GM19193 (cell line): ENCODE data around the gene KIF5C.

Source experiments
- POLR2A ChIP-seq: IDR thresholded peaks from 4 replicates; pipeline ENCODE4 v1.6.1; 2011; ENCODE audit not compliant: insufficient read depth, insufficient read length; ENCODE audit errors: extremely low read depth

The KIF5C gene

DNA sequence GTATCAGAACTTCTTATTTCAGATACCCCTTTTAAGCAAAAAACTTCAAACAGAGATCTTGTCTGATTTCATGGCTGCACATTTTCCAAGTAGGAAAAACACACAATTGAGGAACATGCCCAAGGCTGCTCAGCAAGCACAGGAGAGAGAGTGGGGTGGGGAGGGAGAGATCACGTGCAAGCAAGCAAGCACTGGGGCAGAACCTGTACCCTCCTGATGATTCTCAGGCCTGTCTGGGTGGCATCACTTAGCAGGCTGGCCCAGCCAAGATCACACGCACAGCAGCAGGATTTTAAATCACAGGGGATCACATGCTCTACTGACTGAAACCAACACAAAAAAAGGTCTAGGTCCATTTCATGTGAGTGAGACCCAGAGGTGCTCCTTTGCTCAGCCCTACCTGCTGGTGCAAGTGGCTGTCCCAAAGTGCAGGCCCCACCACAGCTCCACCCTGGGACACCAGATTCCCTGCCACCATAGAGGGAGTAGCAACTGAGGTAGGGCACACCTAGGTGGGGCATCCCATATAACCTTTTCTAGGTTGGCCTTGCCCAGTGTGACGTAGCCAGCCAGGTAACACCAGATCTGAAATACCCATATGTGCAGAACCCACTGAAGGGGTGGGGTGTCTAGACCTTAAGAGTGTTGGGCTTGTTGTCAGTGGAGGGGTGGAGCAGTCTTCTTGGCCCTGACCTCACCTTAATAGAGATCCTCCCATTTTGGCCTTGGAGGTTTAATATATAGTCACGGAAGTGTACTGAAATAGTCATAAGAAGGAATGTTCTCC lies 161.7 kb downstream of the KIF5C start:
- no peak for TF ChIP-seq POLR2A

DNA sequence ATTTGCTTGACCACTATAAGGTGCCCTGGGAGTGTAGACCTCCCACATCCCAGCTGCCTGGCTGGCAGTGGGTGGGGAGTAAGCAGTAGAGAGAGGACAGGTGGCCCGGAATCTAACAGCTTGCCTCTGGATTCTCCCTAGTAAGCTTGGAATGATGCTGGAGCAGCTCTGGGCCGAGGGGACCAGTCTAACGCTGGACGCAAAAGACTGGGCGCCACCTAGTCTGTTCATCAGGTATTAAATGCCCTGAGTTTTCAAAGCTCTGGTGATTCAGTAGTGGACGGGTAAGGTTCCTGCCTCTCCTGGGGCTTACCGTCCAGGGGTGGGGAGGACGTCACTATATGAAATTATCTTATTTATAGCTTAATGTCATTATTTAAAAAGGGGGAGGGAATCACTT lies 162.8 kb downstream of the KIF5C start:
- TF ChIP-seq POLR2A = no peak

DNA sequence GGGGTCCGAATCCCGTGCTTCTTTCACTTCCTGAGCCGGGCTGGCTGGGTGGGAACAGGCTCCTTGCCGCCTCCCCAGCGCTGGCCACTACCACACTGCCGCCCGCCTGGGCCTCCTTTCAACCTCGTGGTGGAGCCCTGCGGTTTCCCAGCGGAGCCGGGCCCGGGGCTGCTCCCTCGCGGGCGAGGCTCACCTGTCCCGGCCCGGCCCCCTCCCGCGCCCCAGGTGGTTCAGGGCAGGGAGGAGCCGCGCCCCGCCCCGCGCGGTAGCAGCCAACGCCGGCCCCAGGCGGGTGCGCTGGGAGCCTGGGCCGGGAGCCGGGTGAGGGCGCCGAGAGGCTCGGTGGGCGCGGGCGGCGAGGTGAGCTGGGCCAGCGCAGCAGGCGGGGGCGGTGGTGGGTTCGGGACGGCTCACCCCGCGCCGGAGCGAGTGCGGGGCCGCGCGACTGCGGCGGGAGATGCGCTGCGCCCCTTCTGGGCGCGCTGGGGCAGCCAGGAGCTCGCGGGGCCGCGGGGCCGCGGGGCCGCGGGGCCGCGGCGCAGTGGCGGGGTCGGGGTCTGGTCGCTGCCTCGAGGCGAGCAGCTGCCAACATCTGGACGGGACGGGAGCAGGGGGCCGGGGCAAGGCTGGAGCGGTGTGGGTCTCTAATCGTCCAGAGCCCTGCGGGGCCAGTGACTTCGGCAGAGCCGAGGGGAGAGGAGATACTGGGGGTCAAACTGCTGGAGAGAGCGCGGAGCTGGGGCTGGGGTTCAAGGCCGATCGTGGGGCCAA lies 163.6 kb downstream of the KIF5C start, which contains the start of gene LYPD6B:
Gene LYPD6B (plus strand): TSS at position 258 of the 771 bp plus-strand sequence. CDS start 92,250 bp downstream, outside the sequence.
- no peak for TF ChIP-seq POLR2A

DNA sequence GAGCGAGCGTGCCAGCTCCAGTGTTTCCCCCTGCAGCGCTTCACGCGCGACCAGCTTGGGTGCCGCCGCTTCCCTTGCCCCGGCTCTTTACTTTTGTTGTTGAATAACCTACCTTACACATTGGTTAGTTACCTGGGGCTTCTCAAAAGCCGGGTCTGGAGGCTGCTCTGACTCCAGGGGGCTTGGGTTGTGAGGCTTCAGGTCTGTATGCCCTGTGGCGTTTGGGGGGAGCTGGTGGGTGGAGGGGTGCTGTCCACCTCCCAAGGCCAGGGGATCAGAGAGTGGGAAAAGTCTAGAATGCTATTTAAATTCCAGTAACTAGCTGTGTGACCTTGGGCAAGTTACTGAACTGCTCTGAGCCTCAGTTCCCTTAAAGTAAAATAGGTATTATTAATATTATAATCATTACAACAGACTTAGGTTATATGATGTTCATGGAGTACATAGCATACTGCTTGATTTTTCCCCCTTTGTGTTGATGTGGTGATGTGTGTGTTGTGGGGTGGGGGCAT lies 164.2 kb downstream of the KIF5C start:
- TF ChIP-seq POLR2A = no peak

DNA sequence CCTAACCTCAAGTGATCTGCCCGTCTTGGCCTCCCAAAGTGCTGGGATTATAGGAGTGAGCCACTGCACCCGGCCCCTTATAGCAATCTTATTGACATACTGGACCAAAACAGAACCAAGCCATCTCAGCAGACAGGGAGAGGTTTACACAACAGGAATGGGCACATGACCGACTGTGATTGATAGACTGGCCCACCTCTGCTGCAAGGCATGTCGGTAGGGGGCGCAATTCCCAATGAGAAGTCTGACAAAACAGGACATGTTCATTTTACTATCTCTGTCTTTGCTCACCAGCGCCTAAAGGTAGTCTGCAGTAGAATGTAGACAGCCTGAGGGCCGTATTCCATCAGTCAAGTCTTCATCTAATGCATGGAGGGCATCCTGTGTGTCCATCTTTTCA lies 165.4 kb downstream of the KIF5C start:
- TF ChIP-seq POLR2A = no peak

DNA sequence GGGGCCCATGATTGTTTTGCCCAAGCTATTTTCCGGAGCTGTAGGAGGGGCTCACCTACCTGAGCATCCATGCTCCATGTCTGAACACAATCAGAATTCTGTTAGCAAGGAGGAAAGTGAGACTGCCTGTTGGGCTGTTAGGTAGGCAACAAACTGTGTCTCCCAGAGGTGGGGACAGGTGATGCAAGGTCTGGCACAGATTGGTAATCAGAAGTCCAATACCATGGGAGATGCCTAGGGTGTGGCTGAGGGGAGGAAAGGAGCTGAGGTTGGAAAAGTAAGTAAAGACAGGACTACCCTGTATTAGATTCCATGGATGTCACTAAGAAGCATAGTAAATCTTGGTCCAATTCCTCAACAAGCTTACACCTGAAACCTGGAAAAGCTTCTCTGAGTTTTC lies 166.5 kb downstream of the KIF5C start:
- no peak for TF ChIP-seq POLR2A

DNA sequence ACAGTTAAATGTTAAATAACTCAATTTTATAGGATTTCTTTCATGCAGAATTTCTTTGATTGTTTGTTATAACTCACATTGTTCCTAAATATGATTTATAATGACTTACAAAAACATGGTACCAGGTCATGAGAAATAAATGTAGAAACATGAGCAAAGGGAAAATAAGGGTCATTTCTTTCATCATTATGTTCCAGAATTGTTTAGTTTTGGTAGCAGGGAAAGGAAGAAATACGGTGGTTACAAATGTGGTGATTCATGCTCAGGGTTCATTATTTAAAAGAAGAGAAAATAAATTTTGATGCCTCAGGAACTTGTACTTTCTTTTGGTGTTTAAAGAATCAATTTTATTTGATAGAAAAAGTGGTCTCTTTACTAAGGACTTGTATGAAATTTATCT lies 167.9 kb downstream of the KIF5C start:
- TF ChIP-seq POLR2A = no peak

DNA sequence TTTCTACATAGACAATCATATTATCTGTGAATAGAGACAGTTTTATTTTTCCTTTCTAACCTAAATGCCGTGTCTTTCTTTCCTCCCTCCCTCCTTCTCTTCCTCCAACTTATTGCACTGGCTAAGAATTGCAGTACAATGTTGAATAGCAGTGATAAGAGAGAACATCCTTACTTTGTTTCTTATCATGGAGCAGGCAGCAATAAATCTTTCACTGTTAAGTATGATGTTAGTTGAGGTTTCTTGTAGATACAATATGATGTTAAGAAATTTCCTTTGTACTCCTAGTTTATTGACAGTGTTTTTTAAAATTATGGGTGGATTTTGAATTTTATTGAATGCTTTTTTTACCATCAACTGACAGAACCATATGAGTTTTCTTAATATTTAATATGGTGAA lies 169.5 kb downstream of the KIF5C start:
- no peak for TF ChIP-seq POLR2A

DNA sequence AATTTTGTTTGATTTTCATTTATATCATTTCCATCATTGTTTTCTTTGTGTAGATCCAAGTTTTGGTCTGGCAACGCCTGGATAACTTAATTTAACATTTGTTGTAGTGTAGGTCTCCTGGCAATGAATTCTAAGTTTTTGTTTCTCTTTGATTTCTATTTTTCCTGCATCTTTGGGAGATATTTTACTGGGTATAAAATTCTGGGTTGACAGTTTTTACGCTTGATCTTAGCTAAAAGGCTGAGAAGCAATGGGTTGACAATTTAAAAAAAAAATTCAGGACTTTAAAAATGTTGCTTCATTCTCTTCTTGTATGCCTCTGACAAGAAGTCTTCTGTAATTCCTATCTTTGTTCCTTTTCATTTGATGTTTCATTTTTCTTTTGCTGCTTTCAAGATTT lies 172.1 kb downstream of the KIF5C start:
- no peak for TF ChIP-seq POLR2A

DNA sequence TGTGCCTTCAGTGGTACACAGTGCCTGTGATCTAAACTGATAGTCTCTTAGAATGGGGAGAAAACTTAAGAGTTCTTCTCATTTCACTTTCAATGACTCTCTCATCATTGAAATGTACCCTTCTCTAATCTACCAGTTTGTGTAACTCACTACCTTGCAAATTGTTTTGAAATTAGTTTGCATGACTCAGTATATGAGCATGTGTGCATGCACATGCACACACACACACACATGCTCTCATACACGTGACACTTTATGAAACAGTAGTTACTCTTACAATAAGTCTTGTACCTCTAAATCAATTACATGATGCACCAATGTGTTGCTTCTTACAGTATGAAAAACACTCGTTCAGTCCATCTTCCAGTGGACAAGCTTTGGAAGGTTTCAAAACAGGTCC lies 174.1 kb downstream of the KIF5C start:
- no peak for TF ChIP-seq POLR2A

DNA sequence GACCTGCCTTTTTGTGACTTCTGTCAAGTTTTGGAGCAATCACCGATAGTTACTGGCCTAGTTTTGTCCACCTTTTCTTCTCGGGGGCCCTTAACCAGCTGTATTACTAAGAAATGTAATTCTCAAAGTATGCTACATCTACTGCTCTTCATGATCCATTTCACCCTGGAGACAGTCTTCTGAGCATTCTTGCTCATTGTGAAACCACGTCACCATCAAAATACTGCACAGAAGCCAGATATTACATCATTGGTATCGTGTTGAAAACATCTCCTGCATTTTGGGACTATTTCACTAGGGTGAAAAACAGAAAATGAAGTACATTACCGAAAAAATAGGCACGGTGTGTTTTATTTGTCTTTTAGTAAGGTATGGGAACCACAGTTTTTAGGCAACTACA lies 175.2 kb downstream of the KIF5C start:
- TF ChIP-seq POLR2A = no peak

DNA sequence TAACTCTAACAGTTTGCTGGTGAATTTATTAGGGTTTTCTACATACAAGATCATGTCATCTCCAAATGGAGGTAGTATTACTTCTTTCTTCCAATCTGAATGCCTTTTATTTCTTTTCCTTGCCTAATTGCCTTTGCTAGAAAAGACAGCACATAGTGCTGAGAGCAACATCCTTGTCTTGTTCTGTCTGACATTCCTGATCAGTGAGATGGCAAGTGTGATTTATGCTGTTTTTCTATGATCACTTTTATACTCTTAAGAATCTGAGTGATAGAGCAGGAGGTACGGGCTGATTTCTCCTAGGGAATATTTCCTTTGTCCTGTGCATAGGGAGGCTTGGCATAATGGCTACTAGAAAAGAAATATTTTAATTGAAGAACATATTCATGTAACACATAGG lies 180.7 kb downstream of the KIF5C start:
- no peak for TF ChIP-seq POLR2A

DNA sequence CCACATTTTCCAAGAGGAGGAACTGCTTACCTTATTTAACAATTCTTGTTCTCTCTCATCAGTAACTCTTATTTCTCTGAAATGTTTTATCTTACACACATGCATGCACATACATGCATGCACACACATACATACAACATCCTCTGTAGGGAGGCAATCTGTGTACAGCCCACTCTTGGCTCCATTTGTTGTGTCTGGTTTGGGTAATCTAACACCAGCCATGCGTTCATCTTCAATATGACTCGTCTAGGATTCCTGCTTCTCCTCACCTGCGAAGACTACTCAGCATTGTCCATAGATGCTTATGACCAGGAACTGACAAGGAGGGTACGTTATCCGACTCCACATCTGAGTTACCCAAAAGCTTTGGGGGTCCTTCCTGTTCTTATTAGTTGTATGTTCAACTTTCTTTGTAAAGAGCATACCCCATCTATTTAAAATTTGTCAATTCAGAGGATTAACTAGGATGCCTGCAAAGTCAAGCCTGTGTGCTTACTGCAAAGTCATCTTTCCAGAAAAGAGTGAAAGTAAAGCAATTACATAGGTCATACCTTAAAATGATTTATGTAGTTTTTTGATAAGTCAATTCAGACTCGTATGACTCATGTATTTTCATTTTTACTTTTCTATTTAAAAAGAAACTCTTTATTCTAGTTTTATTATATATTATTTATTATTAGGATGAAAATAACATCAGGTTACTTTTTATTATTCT lies 181.7 kb downstream of the KIF5C start:
- no peak for TF ChIP-seq POLR2A

DNA sequence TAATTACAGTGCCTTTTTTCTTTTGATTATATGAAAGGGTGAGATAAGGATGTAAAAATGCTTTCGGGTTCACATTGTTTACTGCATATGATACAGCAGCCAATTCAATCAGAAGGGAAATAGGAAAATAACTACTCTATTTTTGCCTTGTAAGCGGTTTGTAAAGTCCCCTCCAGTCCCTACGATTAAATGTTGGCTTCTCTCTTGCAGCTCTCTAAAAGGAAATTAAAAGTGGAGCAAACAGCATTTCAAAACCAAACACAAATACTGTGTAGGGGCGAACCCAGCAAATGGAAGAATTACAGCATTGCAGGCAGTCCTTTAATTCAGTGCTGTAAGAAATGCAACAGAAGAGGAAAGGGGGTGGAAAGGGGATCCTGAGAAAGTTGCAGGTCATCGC lies 182.4 kb downstream of the KIF5C start:
- TF ChIP-seq POLR2A = no peak

DNA sequence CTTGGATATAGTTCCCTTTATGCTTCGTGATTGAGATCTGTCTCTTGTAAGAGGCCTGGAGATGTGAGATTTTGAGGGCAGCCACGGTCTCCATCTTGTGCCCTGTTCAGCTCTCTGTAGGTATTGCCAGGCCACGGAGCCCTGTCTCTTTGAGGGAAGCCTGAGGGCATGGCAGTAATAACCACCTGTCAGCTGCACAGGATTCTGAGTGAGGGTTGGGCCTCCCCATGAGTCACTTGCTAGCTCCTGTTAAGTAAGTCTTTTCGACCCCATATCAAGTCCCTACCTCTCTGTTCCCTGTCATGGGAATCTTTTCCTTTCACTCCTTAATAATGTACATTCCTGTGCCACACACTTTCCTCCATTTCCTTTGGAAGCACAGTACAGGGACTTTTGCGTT lies 183.9 kb downstream of the KIF5C start:
- TF ChIP-seq POLR2A = no peak

DNA sequence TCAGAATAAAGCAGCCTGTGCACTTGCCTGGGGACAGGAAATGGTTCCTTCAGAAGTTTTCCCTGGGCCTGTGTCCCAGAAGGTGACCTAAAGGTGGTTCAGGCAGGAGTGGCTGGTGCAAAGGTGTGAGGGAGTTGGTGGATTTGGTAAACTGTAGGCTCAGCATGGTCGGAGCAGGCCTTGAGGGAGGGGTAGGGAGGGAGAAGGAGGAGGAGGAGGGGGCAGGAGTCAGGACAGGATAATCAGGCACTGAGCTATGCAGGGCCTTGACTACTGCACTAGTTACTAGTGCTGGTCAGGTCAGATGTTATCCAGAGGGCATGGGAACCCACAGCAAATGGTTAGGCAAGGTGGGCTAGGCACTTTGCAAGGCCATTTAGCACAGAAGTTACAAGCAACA lies 184.8 kb downstream of the KIF5C start:
- TF ChIP-seq POLR2A = no peak

DNA sequence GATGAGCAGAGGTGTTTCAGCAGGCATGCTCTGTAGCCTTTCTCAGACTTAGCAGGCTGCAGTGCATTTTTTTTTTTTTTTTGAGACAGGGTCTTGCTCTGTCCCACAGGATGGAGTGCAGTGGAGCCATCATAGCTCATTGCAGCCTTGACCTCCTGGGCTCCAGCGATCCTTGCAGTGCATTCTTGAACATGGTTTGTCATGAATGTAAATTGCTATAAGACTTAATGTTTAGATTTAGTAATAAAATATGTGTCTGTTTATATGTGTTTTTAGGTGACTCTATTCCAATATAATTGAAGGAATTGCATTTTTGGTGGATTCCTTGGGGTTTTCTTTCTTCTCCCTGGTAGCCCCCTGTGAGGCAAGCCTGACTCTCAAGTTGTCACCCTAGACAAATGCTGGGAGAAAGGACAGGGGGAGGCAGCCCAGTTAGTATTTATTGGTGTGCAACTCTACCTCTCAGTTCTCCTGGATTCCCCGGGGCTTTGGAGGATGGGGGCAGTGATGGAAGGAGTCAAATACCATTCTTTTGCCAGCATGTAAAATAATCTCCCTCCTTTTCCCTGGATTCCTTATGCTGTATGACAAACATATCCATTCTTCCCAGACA lies 186.2 kb downstream of the KIF5C start:
- no peak for TF ChIP-seq POLR2A
